Measurements from ENCODE around the gene FNBP1. TPM values are rescaled to one million over a fixed set of nuclear protein-coding genes. Genes with fewer than 3 reads are reported as not detected.

Gene FNBP1
- total and polyA plus RNA-seq, 3 donors from 2014 or later = 37.9 to 89.2 (median 76.6) TPM

- Histone ChIP-seq H3K4me3 (no peak overlapping the region), H3K27me3 (no peaks in the 10 kb centered on the region), H3K4me1 (peaks cover 21% of the 10 kb centered on the region), H3K9me3 (no peaks in the 10 kb centered on the region), H3K27ac (peak overlapping the region in 1 of 2 donors; percentile 24), H3K36me3 (ENCODE audit: low read depth, missing control alignments) (no peaks in the 10 kb centered on the region)
- TF ChIP-seq CTCF (IDR thresholded peaks at IDR 0.05) (no peak), POLR2A (IDR thresholded peaks at IDR 0.05) (no peak)
- WGBS, 2 donors = 77 to 78% methylated on average over 6 of the region's 6 CpGs
- DNase-seq = no peak
- intact Hi-C loops (cut with DNase I; ENCODE audit: low total_unique reads) = loop anchor here (5.0 kb wide), 1 partner anchor 152 kb away; no protein-coding TSS in a partner anchor
Observed at GRCh38 chr9:130039528-130040147, 3.4 kb downstream of the FNBP1 start.

- no peak for DNase-seq
- H3K4me1 ChIP-seq = peaks cover 25% of the 10 kb centered on the region
- intact Hi-C loops (cut with DNase I; ENCODE audit: low total_unique reads) = no loop called here
- H3K27me3 ChIP-seq = no peaks in the 10 kb centered on the region
- H3K36me3 ChIP-seq (ENCODE audit: low read depth, missing control alignments) = no peaks in the 10 kb centered on the region
- no peak overlapping the region for H3K27ac ChIP-seq
- TF ChIP-seq POLR2A (IDR thresholded peaks at IDR 0.05) (no peak), CTCF (IDR thresholded peaks at IDR 0.05) (no peak)
- H3K9me3 ChIP-seq = no peaks in the 10 kb centered on the region
- no peak overlapping the region for H3K4me3 ChIP-seq
Observed at GRCh38 chr9:130036099-130036498, 6.9 kb downstream of the FNBP1 start.

GRCh38 chr9:130034570-130034969, 8.4 kb downstream of the FNBP1 start:
- Histone ChIP-seq H3K9me3 (no peaks in the 10 kb centered on the region), H3K4me3 (no peak overlapping the region), H3K27me3 (no peaks in the 10 kb centered on the region), H3K36me3 (ENCODE audit: low read depth, missing control alignments) (no peaks in the 10 kb centered on the region), H3K27ac (no peak overlapping the region), H3K4me1 (peaks cover 21% of the 10 kb centered on the region)
- 62 to 75% methylated on average over 1 of the region's 1 CpG for whole genome bisulfite sequencing, 2 donors
- no peak for DNase-seq
- intact Hi-C loops (cut with DNase I; ENCODE audit: low total_unique reads) = no loop called here
- TF ChIP-seq POLR2A (IDR thresholded peaks at IDR 0.05) (no peak), CTCF (IDR thresholded peaks at IDR 0.05) (no peak)

- no peak for DNase-seq
- Histone ChIP-seq H3K36me3 (ENCODE audit: low read depth, missing control alignments) (no peaks in the 10 kb centered on the region), H3K27ac (no peak overlapping the region), H3K4me1 (peaks cover 16% of the 10 kb centered on the region), H3K27me3 (no peaks in the 10 kb centered on the region), H3K4me3 (no peak overlapping the region), H3K9me3 (no peaks in the 10 kb centered on the region)
- no peak for TF ChIP-seq POLR2A (IDR thresholded peaks at IDR 0.05)
- no peak for TF ChIP-seq CTCF (IDR thresholded peaks at IDR 0.05)
- intact Hi-C loops (cut with DNase I; ENCODE audit: low total_unique reads) = no loop called here
- 84 to 92% methylated on average over 3 of the region's 3 CpGs for WGBS, 2 donors
Observed at GRCh38 chr9:130030651-130031127, 12.3 kb downstream of the FNBP1 start.
